ENCODE results near the gene AGAP1.

AGAP1 gene

GRCh38 chr2:235533616-235534385 is 40.0 kb downstream of the AGAP1 start:
- Histone ChIP-seq H3K4me3 (ENCODE audit: low read depth, low read length) (no peak overlapping the region), H3K4me1 (ENCODE audit: control insufficient read depth, insufficient read depth, low read length) (peaks cover 17% of the 10 kb centered on the region), H3K27me3 (ENCODE audit: control insufficient read depth, insufficient read depth, low read length) (no peaks in the 10 kb centered on the region), H3K27ac (ENCODE audit: low read depth, low read length) (no peak overlapping the region), H3K9me3 (ENCODE audit: control insufficient read depth, insufficient read depth, low read depth, low read length) (peaks cover 8% of the 10 kb centered on the region), H3K9ac (ENCODE audit: low read length) (no peak overlapping the region), H3K36me3 (ENCODE audit: control insufficient read depth, insufficient read depth, low read length) (no peaks in the 10 kb centered on the region)

- Histone ChIP-seq H3K36me3 (ENCODE audit: control insufficient read depth, insufficient read depth, low read length) (no peaks in the 10 kb centered on the region), H3K4me3 (ENCODE audit: low read depth, low read length) (no peak overlapping the region), H3K4me1 (ENCODE audit: control insufficient read depth, insufficient read depth, low read length) (peaks cover 17% of the 10 kb centered on the region), H3K9ac (ENCODE audit: low read length) (no peak overlapping the region), H3K9me3 (ENCODE audit: control insufficient read depth, insufficient read depth, low read depth, low read length) (peaks cover 5% of the 10 kb centered on the region), H3K27ac (ENCODE audit: low read depth, low read length) (no peak overlapping the region), H3K27me3 (ENCODE audit: control insufficient read depth, insufficient read depth, low read length) (no peaks in the 10 kb centered on the region)
Measured at GRCh38 chr2:235534678-235535422, 41.0 kb downstream of the AGAP1 start.

GRCh38 chr2:235535423-235536130 is 41.7 kb downstream of the AGAP1 start:
- Histone ChIP-seq H3K27me3 (ENCODE audit: control insufficient read depth, insufficient read depth, low read length) (no peaks in the 10 kb centered on the region), H3K27ac (ENCODE audit: low read depth, low read length) (no peak overlapping the region), H3K36me3 (ENCODE audit: control insufficient read depth, insufficient read depth, low read length) (no peaks in the 10 kb centered on the region), H3K9ac (ENCODE audit: low read length) (no peak overlapping the region), H3K9me3 (ENCODE audit: control insufficient read depth, insufficient read depth, low read depth, low read length) (no peaks in the 10 kb centered on the region), H3K4me3 (ENCODE audit: low read depth, low read length) (no peak overlapping the region), H3K4me1 (ENCODE audit: control insufficient read depth, insufficient read depth, low read length) (peaks cover 17% of the 10 kb centered on the region)

- Histone ChIP-seq H3K36me3 (ENCODE audit: control insufficient read depth, insufficient read depth, low read length) (no peaks in the 10 kb centered on the region), H3K9me3 (ENCODE audit: control insufficient read depth, insufficient read depth, low read depth, low read length) (no peaks in the 10 kb centered on the region), H3K4me3 (ENCODE audit: low read depth, low read length) (no peak overlapping the region), H3K27ac (ENCODE audit: low read depth, low read length) (no peak overlapping the region), H3K9ac (ENCODE audit: low read length) (no peak overlapping the region), H3K27me3 (ENCODE audit: control insufficient read depth, insufficient read depth, low read length) (no peaks in the 10 kb centered on the region), H3K4me1 (ENCODE audit: control insufficient read depth, insufficient read depth, low read length) (peaks cover 17% of the 10 kb centered on the region)
Measured at GRCh38 chr2:235536711-235537110, 42.9 kb downstream of the AGAP1 start.

GRCh38 chr2:235537186-235537585 is 43.3 kb downstream of the AGAP1 start:
- Histone ChIP-seq H3K4me1 (ENCODE audit: control insufficient read depth, insufficient read depth, low read length) (peaks cover 17% of the 10 kb centered on the region), H3K27ac (ENCODE audit: low read depth, low read length) (no peak overlapping the region), H3K4me3 (ENCODE audit: low read depth, low read length) (no peak overlapping the region), H3K27me3 (ENCODE audit: control insufficient read depth, insufficient read depth, low read length) (no peaks in the 10 kb centered on the region), H3K36me3 (ENCODE audit: control insufficient read depth, insufficient read depth, low read length) (no peaks in the 10 kb centered on the region), H3K9ac (ENCODE audit: low read length) (no peak overlapping the region), H3K9me3 (ENCODE audit: control insufficient read depth, insufficient read depth, low read depth, low read length) (no peaks in the 10 kb centered on the region)

GRCh38 chr2:235537587-235537986 is 43.7 kb downstream of the AGAP1 start:
- Histone ChIP-seq H3K4me1 (ENCODE audit: control insufficient read depth, insufficient read depth, low read length) (peaks cover 21% of the 10 kb centered on the region), H3K27ac (ENCODE audit: low read depth, low read length) (no peak overlapping the region), H3K9me3 (ENCODE audit: control insufficient read depth, insufficient read depth, low read depth, low read length) (no peaks in the 10 kb centered on the region), H3K27me3 (ENCODE audit: control insufficient read depth, insufficient read depth, low read length) (no peaks in the 10 kb centered on the region), H3K9ac (ENCODE audit: low read length) (no peak overlapping the region), H3K4me3 (ENCODE audit: low read depth, low read length) (no peak overlapping the region), H3K36me3 (ENCODE audit: control insufficient read depth, insufficient read depth, low read length) (no peaks in the 10 kb centered on the region)

- H3K27ac ChIP-seq (ENCODE audit: low read depth, low read length) = no peak overlapping the region
- no peak overlapping the region for H3K9ac ChIP-seq (ENCODE audit: low read length)
- no peaks in the 10 kb centered on the region for H3K9me3 ChIP-seq (ENCODE audit: control insufficient read depth, insufficient read depth, low read depth, low read length)
- H3K36me3 ChIP-seq (ENCODE audit: control insufficient read depth, insufficient read depth, low read length) = no peaks in the 10 kb centered on the region
- peaks cover 25% of the 10 kb centered on the region for H3K4me1 ChIP-seq (ENCODE audit: control insufficient read depth, insufficient read depth, low read length)
- no peak overlapping the region for H3K4me3 ChIP-seq (ENCODE audit: low read depth, low read length)
- H3K27me3 ChIP-seq (ENCODE audit: control insufficient read depth, insufficient read depth, low read length) = no peaks in the 10 kb centered on the region
Measured at GRCh38 chr2:235538144-235538639, 44.3 kb downstream of the AGAP1 start.

GRCh38 chr2:235538981-235539380 is 45.1 kb downstream of the AGAP1 start:
- no peak overlapping the region for H3K27ac ChIP-seq (ENCODE audit: low read depth, low read length)
- peaks cover 33% of the 10 kb centered on the region for H3K4me1 ChIP-seq (ENCODE audit: control insufficient read depth, insufficient read depth, low read length)

GRCh38 chr2:235539773-235540172 is 45.9 kb downstream of the AGAP1 start:
- Histone ChIP-seq H3K4me3 (ENCODE audit: low read depth, low read length) (no peak overlapping the region), H3K36me3 (ENCODE audit: control insufficient read depth, insufficient read depth, low read length) (no peaks in the 10 kb centered on the region), H3K4me1 (ENCODE audit: control insufficient read depth, insufficient read depth, low read length) (peaks cover 32% of the 10 kb centered on the region), H3K27ac (ENCODE audit: low read depth, low read length) (no peak overlapping the region), H3K9me3 (ENCODE audit: control insufficient read depth, insufficient read depth, low read depth, low read length) (no peaks in the 10 kb centered on the region), H3K27me3 (ENCODE audit: control insufficient read depth, insufficient read depth, low read length) (no peaks in the 10 kb centered on the region), H3K9ac (ENCODE audit: low read length) (no peak overlapping the region)

More at GRCh38 chr2:235538981-235539380, 45.1 kb downstream of the AGAP1 start:
- H3K9ac ChIP-seq (ENCODE audit: low read length) = no peak overlapping the region
- no peaks in the 10 kb centered on the region for H3K36me3 ChIP-seq (ENCODE audit: control insufficient read depth, insufficient read depth, low read length)
- no peak overlapping the region for H3K4me3 ChIP-seq (ENCODE audit: low read depth, low read length)
- no peaks in the 10 kb centered on the region for H3K9me3 ChIP-seq (ENCODE audit: control insufficient read depth, insufficient read depth, low read depth, low read length)
- H3K27me3 ChIP-seq (ENCODE audit: control insufficient read depth, insufficient read depth, low read length) = no peaks in the 10 kb centered on the region

GRCh38 chr2:235541016-235541415 is 47.2 kb downstream of the AGAP1 start:
- Histone ChIP-seq H3K36me3 (ENCODE audit: control insufficient read depth, insufficient read depth, low read length) (no peaks in the 10 kb centered on the region), H3K4me3 (ENCODE audit: low read depth, low read length) (no peak overlapping the region), H3K4me1 (ENCODE audit: control insufficient read depth, insufficient read depth, low read length) (peaks cover 27% of the 10 kb centered on the region), H3K27me3 (ENCODE audit: control insufficient read depth, insufficient read depth, low read length) (no peaks in the 10 kb centered on the region), H3K9ac (ENCODE audit: low read length) (no peak overlapping the region), H3K9me3 (ENCODE audit: control insufficient read depth, insufficient read depth, low read depth, low read length) (no peaks in the 10 kb centered on the region), H3K27ac (ENCODE audit: low read depth, low read length) (no peak overlapping the region)

Data from HUES6 (cell line).